Neural cell (in vitro differentiated cells): ENCODE data around the gene AFF1. TPM values are rescaled to one million over a fixed set of nuclear protein-coding genes. Genes with fewer than 3 reads are reported as not detected.

Experiments
- H2AFZ ChIP-seq: fragments of 200-600, 300-800 bp; sonication (generic), shearing (Covaris generic); 2 replicates; pipeline ENCODE4 v1.6.0; 2014; ENCODE audit warnings: low read depth, mild to moderate bottlenecking, antibody characterized with exemption, low read length, moderate library complexity
- H3F3A ChIP-seq: fragments of 200-600 bp; shearing (Covaris generic); 2 replicates; pipeline ENCODE4 v1.6.1; 2016; ENCODE audit warnings: mild to moderate bottlenecking, moderate library complexity, mixed read lengths, antibody characterized with exemption, low read length; ENCODE audit not compliant: insufficient read depth, poor library complexity, severe bottlenecking
- H3K27ac ChIP-seq: fragments of 200-600, 300-800 bp; sonication (generic), shearing (Covaris generic); 2 replicates; pipeline ENCODE4 v1.5.1; 2014; ENCODE audit warnings: mild to moderate bottlenecking, low read length, moderate library complexity
- H3K27me3 ChIP-seq: fragments of 300-800, 200-600 bp; sonication (generic), shearing (Covaris generic); 2 replicates; pipeline ENCODE4 v1.6.0; 2014; ENCODE audit warnings: mild to moderate bottlenecking, low read depth, low read length, moderate library complexity; ENCODE audit not compliant: insufficient read depth
- H3K36me3 ChIP-seq: fragments of 300-800, 200-600 bp; sonication (generic), shearing (Covaris generic); 2 replicates; pipeline ENCODE4 v1.5.1; 2014; ENCODE audit warnings: mild to moderate bottlenecking, antibody characterized with exemption, low read length, moderate library complexity; ENCODE audit not compliant: insufficient read depth
- H3K4me2 ChIP-seq: fragments of 300-800, 200-600 bp; sonication (generic), shearing (Covaris generic); 2 replicates; pipeline ENCODE4 v1.6.0; 2014; ENCODE audit warnings: mild to moderate bottlenecking, low read length
- H3K4me3 ChIP-seq: fragments of 300-800, 200-600 bp; sonication (generic), shearing (Covaris generic); 2 replicates; pipeline ENCODE4 v1.5.1; 2014; ENCODE audit warnings: mild to moderate bottlenecking, low read length, moderate library complexity
- H3K79me2 ChIP-seq: fragments of 200-600 bp; shearing (Covaris generic); replicated peaks from 2 replicates; pipeline ENCODE4 v1.6.0; 2014; ENCODE audit warnings: mild to moderate bottlenecking, low read length, moderate library complexity; ENCODE audit not compliant: insufficient read depth
- H3K9ac ChIP-seq: fragments of 300-800, 200-600 bp; sonication (generic), shearing (Covaris generic); 2 replicates; pipeline ENCODE4 v1.6.1; 2016; ENCODE audit warnings: mild to moderate bottlenecking, low read length, mixed read lengths
- H3K9me2 ChIP-seq: fragments of 200-600 bp; shearing (Covaris generic); 2 replicates; pipeline ENCODE4 v1.6.1; 2016; ENCODE audit warnings: mild to moderate bottlenecking, low read length, mixed read lengths; ENCODE audit not compliant: insufficient read depth
- H3K9me3 ChIP-seq: fragments of 200-600, 300-800 bp; sonication (generic), shearing (Covaris generic); 2 replicates; pipeline ENCODE4 v1.6.1; 2016; ENCODE audit warnings: mild to moderate bottlenecking, mixed run types, low read length, moderate library complexity, mixed read lengths
- H4K20me1 ChIP-seq: fragments of 200-600 bp; shearing (Covaris generic); 2 replicates; pipeline ENCODE4 v1.6.1; 2016; ENCODE audit warnings: mild to moderate bottlenecking, mixed run types; ENCODE audit not compliant: insufficient read depth
- CTCF ChIP-seq: fragments of 450-650 bp; IDR thresholded peaks from 2 replicates; pipeline ENCODE4 v1.5.1; 2014; ENCODE audit warnings: antibody characterized with exemption, mild to moderate bottlenecking, moderate library complexity; ENCODE audit not compliant: poor library complexity, severe bottlenecking
- EP300 ChIP-seq: fragments of 450-650 bp; conservative IDR thresholded peaks from 2 replicates; pipeline ENCODE4 v1.6.1; 2014; ENCODE audit warnings: antibody characterized with exemption, mild to moderate bottlenecking, moderate library complexity; ENCODE audit not compliant: poor library complexity, severe bottlenecking
- EZH2 ChIP-seq: fragments of 200-600, 300-800 bp; shearing (Covaris generic), sonication (generic); IDR thresholded peaks from 2 replicates; pipeline ENCODE4 v1.6.1; 2014; ENCODE audit warnings: antibody characterized with exemption, low read length, borderline replicate concordance, mild to moderate bottlenecking; ENCODE audit not compliant: insufficient read depth, poor library complexity, severe bottlenecking
- MXI1 ChIP-seq: fragments of 450-650 bp; conservative IDR thresholded peaks from 2 replicates; pipeline ENCODE4 v1.6.1; 2014; ENCODE audit warnings: antibody characterized with exemption, mild to moderate bottlenecking; ENCODE audit not compliant: poor library complexity, severe bottlenecking
- POLR2AphosphoS5 ChIP-seq: IDR thresholded peaks from 2 replicates; pipeline ENCODE4 v1.6.1; 2012
- RAD21 ChIP-seq: fragments of 450-650 bp; conservative IDR thresholded peaks from 2 replicates; pipeline ENCODE4 v1.6.1; 2014; ENCODE audit warnings: antibody characterized with exemption, mild to moderate bottlenecking, moderate library complexity
- REST ChIP-seq: IDR thresholded peaks from 2 replicates; pipeline ENCODE4 v1.6.1; 2012; ENCODE audit warnings: borderline replicate concordance
- SMC3 ChIP-seq: fragments of 450-650 bp; conservative IDR thresholded peaks from 2 replicates; pipeline ENCODE4 v1.6.1; 2014; ENCODE audit warnings: antibody characterized with exemption, mild to moderate bottlenecking, moderate library complexity; ENCODE audit not compliant: poor library complexity
- TAF1 ChIP-seq: IDR thresholded peaks from 2 replicates; pipeline ENCODE4 v1.6.1; 2012; ENCODE audit warnings: low read depth
- polyA plus RNA-seq: library from polyadenylated mRNA; depleted of rRNA; stranded (reverse); fragments of >200 nt; gene quantifications from 2 replicates; pipeline ENCODE4 v1.2.3, GENCODE V29; 2014

The AFF1 gene
- polyA plus RNA-seq, 1 donor from 2014 or later: 0.63 TPM

- Histone ChIP-seq H3K4me2 (no peak overlapping the region), H3K9ac (no peak overlapping the region), H3K36me3 (no peaks in the 10 kb centered on the region), H3K9me3 (no peaks in the 10 kb centered on the region), H3F3A (no peaks in the 10 kb centered on the region), H3K4me3 (no peak overlapping the region), H3K27me3 (no peaks in the 10 kb centered on the region), H3K27ac (no peak overlapping the region), H4K20me1 (no peaks in the 10 kb centered on the region), H3K79me2 (no peaks in the 10 kb centered on the region), H2AFZ (no peak overlapping the region), H3K9me2 (no peaks in the 10 kb centered on the region)
- TF ChIP-seq RAD21 (no peak), MXI1 (no peak), EZH2 (no peak), SMC3 (no peak), CTCF (no peak), REST (no peak), TAF1 (no peak), EP300 (no peak), POLR2AphosphoS5 (no peak)
Measured at GRCh38 chr4:86959588-86960500, 25.0 kb downstream of the AFF1 start.

- no peaks in the 10 kb centered on the region for H3K27me3 ChIP-seq
- H3F3A ChIP-seq: no peaks in the 10 kb centered on the region
- no peaks in the 10 kb centered on the region for H3K79me2 ChIP-seq
- H3K36me3 ChIP-seq: no peaks in the 10 kb centered on the region
- H4K20me1 ChIP-seq: no peaks in the 10 kb centered on the region
- TF ChIP-seq EZH2 (no peak), TAF1 (no peak), CTCF (no peak), SMC3 (no peak), MXI1 (no peak), POLR2AphosphoS5 (no peak), EP300 (no peak), REST (no peak), RAD21 (no peak)
- H3K4me3 ChIP-seq: no peak overlapping the region
- H3K9me2 ChIP-seq: no peaks in the 10 kb centered on the region
- H2AFZ ChIP-seq: no peak overlapping the region
- no peaks in the 10 kb centered on the region for H3K9me3 ChIP-seq
- H3K4me2 ChIP-seq: no peak overlapping the region
- H3K27ac ChIP-seq: no peak overlapping the region
- H3K9ac ChIP-seq: no peak overlapping the region
Measured at GRCh38 chr4:86960557-86960961, 25.7 kb downstream of the AFF1 start.
